Activated naive CD4-positive, alpha-beta T cell treated with anti-CD3 and anti-CD28 coated beads, Interleukin-2, amount 50 U/mL, for 72 hours (primary cell): ENCODE data around the gene CCT7. TPM values are rescaled to one million over a fixed set of nuclear protein-coding genes. Genes with fewer than 3 reads are reported as not detected.
"Not testable (repeated sequence)": the region's sequence is repeated elsewhere in the genome, so short reads cannot be mapped to it uniquely, and the experiment has no call there.

Experiments
- ATAC-seq, 2 donors: fragments of 150-1000 bp; cut with Tn5 transposase; 2 replicates each; pipeline ENCODE4 v1.10.0; 2021; ENCODE audit warnings: mild to moderate bottlenecking in 2 of 2, moderate library complexity in 2 of 2
- DNase-seq, 2 donors: peaks; one replicate each; pipeline ENCODE4 v3.0.0; 2021 to 2022; ENCODE audit warnings: low spot score in 2 of 2
- H3K27ac Mint-ChIP-seq, 2 donors: one replicate each; pipeline ENCODE4 v1.8.0; 2022; ENCODE audit warnings: mild to moderate bottlenecking in 2 of 2, mixed read lengths in 2 of 2
- H3K36me3 Mint-ChIP-seq, 2 donors: one replicate each; pipeline ENCODE4 v1.8.0; 2022; ENCODE audit warnings: mixed read lengths in 2 of 2
- H3K9me3 Mint-ChIP-seq, 2 donors: one replicate each; pipeline ENCODE4 v1.8.0; 2022; ENCODE audit warnings: mixed read lengths in 2 of 2
- total RNA-seq, 2 donors: library from RNA; stranded (reverse); gene quantifications; one replicate each; pipeline ENCODE4 v1.2.3, GENCODE V29; 2022

The CCT7 gene
- total RNA-seq = 100 to 1,000 TPM; 417 to 503 TPM

GRCh38 chr2:73233932-73234832 is at the start of gene CCT7:
Gene CCT7, plus strand, starts transcription at chr2:73234308. Its CDS starts 71 bp downstream, at chr2:73234379.
- H3K9me3 Mint-ChIP-seq = no peaks in the 10 kb centered on the region
- DNase-seq (peak; percentile 80 to 84), ATAC-seq (peak; percentile 46 to 77)
- H3K36me3 Mint-ChIP-seq = peaks cover 30 to 33% of the 10 kb centered on the region in 2 donors
- peak within 1 kb of the TSS; percentile 88 to 97 for H3K27ac Mint-ChIP-seq

GRCh38 chr2:73185965-73186364 is 48.1 kb upstream of the CCT7 start:
- Mint-ChIP-seq H3K9me3 (peaks cover 0 to 7% of the 10 kb centered on the region in 2 donors), H3K36me3 (peaks cover 7 to 14% of the 10 kb centered on the region in 2 donors), H3K27ac (no peak overlapping the region)
- DNase-seq (no peak), ATAC-seq (no peak)

DNA sequence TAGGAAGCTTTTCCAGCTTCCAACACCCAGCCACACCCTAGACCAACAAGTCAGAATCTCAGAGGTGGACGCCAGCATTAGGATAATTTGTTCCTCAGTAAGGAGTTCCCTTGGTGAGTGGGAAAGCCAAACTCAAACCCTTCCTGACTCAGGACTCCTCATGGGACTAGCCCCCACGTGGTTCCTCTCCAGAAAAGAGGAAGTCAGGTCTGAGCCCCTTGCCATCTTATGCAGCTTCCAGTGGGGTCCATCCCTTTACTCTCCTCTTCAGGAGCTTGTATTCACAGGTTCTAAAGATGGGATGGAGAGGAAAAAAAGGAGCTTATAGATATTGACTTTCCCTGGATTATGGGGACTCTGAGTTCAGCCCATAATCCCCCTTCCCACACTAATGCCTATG is 46.6 kb upstream of the CCT7 start:
- Mint-ChIP-seq H3K36me3 (peaks cover 7 to 14% of the 10 kb centered on the region in 2 donors), H3K27ac (no peak overlapping the region), H3K9me3 (peaks cover 0 to 7% of the 10 kb centered on the region in 2 donors)
- DNase-seq = no peak
- no peak for ATAC-seq

DNA sequence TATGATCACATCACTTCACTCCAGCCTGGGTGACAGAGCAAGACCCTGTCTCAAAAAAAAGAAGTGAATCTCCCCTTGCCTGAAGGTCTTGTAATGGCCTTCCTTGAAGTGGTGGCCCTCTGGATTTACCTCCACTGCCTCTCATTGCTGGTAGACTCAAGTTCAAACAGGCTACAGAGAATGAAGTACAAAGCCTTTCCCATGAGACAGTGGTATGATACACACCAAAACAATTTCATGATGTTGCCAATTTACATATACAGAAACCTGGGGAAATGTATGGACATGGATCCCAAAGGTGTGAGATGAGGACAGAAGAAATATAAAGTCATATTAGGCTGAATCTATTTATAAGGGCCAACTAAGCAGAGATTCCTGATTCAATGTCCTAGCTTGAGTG is 36.5 kb upstream of the CCT7 start:
- Mint-ChIP-seq H3K9me3 (no peaks in the 10 kb centered on the region), H3K36me3 (peaks cover 0 to 4% of the 10 kb centered on the region in 2 donors), H3K27ac (no peak overlapping the region)
- DNase-seq = no peak
- ATAC-seq = no peak

DNA sequence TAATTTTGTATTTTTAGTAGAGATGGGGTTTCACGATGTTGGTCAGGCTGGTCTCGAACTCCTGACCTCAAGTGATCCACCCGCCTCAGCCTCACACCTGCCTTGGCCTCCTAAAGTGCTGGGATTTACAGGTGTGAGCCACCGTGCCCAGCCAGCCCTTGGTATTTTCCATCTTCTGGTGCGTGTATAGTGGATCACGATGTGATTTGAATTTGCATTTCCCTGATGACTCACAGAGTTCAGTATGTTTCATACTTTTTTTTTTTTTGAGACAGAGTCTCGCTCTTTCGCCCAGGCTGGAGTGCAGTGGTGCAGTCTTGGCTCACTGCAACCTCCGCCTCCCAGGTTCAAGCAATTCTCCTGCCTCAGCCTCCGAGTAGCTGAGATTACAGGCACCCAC is 33.8 kb upstream of the CCT7 start:
- H3K9me3 Mint-ChIP-seq, H3K27ac Mint-ChIP-seq, H3K36me3 Mint-ChIP-seq, DNase-seq: not testable (repeated sequence)
- peak; percentile 51 to 74 for ATAC-seq

DNA sequence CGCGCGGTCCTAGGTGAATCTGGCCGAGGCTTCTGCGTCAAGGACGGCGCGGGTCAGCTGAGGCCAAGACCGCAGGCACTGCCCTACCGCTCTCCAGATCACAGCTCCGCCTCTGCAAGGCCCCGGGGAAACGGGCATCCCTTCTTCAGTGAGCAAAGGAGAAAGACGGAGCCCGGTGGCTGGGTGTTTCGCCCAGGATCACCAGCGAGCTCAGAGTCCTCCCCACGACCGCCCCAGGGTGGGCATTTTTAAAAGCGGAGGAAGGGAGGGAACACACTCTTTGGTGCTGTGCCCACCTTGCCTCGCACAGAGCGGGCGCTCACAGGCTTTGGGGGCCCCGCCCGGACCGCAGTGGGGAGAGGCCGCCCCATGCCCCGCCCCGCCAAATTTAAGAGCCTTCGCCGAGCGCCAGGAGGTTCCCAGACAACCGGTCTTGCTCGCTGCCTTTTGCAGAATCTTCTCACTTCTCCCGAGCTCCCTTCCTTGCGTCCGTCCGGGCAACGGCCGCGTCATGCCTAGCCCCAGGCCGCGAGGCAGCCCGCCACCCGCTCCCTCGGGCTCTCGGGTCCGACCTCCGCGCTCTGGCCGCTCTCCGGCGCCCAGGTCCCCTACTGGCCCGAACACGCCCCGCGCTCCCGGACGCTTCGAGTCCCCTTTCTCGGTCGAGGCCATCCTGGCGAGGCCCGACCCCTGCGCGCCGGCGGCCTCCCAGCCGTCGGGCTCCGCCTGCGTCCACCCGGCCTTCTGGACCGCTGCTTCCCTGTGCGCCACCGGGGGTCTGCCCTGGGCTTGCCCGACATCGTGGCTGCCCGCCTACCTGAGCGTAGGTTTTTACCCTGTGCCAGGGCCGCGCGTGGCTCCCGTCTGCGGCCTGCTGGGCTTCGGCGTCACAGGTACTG is 31.7 kb upstream of the CCT7 start, which contains the start of gene NOTO:
Gene NOTO, plus strand, starts transcription at position 419 of the 899 bp plus-strand sequence. Its CDS starts 93 bp downstream, at position 512.
- H3K36me3 Mint-ChIP-seq = peaks cover 0 to 4% of the 10 kb centered on the region in 2 donors
- ATAC-seq = peak; percentile 38 to 61
- H3K27ac Mint-ChIP-seq = no peak within 1 kb of the TSS
- no peaks in the 10 kb centered on the region for H3K9me3 Mint-ChIP-seq
- DNase-seq = peak in 1 of 2 donors; percentile 13

DNA sequence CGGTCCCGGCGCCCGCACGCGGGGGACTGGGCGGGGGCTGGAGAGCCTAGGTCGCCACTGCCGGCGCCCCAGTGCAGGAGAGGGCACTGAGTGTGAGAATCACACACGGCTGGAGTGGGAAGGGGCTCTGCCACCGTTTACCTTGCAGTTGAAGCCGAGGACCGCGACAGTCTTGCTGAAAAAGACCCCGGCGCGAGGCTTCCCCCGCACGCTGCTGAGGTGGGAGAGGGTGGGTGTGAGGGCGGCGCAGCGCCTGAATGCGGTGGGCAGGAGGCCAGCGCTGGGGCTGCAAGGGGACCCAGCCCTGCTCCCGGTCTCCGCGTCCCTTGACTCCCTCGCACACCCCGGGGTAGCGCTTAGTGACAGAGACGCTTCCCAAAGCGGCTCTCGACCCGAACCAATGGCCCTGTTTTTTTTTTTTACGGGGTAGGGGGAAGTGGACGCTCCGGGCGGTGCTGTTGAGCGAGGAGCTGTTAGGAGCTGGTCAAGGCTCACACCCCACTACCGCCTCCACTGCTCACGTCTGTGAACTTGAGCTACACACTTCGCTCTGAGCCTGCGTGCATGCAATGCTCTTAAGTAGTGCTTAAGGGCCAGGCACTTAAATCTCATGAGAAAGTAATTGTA is 30.9 kb upstream of the CCT7 start:
- H3K27ac Mint-ChIP-seq = no peak overlapping the region
- no peaks in the 10 kb centered on the region for H3K9me3 Mint-ChIP-seq
- peaks cover 0 to 4% of the 10 kb centered on the region in 2 donors for H3K36me3 Mint-ChIP-seq
- DNase-seq = no peak
- ATAC-seq = peak; percentile 20 to 48

DNA sequence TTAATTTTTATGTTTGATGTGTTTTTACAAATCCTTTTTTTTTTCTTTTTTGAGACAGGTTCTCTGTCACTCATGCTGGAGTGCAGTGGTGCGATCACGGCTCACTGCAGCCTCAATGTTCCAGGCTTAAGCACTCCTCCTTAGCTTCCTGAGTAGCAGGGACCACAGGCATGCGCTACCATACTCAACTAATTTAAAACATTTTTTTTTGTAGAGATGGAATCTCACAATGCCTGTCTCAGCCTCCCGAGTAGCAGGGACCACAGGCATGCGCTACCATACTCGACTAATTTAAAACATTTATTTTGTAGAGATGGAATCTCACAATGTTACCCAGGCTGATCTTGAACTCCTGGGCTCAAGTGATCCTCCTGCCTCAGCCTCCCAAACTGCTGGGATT is 28.5 kb upstream of the CCT7 start:
- no peak for ATAC-seq
- DNase-seq = no peak
- no peak overlapping the region for H3K27ac Mint-ChIP-seq
- no peaks in the 10 kb centered on the region for H3K9me3 Mint-ChIP-seq
- H3K36me3 Mint-ChIP-seq = peaks cover 0 to 4% of the 10 kb centered on the region in 2 donors

DNA sequence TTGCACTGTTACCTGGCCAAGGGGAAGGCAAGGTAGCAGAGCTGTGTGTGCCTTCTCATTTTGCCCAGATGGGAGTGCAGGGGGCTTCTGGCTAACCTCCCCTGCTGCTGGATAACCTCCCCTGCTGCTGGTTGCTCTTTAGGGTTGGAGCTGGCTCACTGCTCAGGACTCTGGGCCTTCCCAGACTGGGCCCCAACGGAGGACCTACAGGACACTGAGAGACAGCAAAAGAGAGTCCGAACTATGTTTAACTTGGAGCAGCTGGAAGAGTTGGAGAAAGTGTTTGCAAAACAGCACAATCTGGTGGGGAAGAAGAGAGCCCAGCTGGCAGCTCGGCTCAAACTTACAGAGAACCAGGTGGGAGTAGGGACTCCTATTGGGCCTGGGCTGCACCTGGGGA is 25.9 kb upstream of the CCT7 start:
- ATAC-seq (no peak), DNase-seq (no peak)
- Mint-ChIP-seq H3K36me3 (no peaks in the 10 kb centered on the region), H3K9me3 (no peaks in the 10 kb centered on the region), H3K27ac (no peak overlapping the region)

DNA sequence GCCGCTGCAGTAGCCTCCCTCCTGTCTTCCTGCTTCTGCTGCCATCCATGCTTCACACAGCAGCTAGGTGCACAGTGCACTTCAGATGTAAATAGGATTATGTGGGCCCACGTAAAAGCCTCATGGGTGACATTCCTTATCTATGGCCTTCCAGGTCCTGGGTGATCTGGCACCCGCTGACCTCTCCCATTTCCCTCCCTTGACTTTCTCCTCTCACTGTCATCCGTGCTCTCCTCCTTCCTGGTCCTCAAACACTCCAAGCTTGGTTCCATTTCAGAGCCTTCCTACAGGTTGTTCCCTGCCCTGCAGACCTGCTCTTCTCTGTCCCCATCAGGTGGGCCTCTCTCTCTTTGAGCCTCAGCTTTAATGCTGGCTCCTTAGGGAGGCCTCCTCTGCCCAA is 24.1 kb upstream of the CCT7 start:
- peaks cover 6 to 7% of the 10 kb centered on the region in 2 donors for H3K36me3 Mint-ChIP-seq
- H3K27ac Mint-ChIP-seq = no peak overlapping the region
- H3K9me3 Mint-ChIP-seq = no peaks in the 10 kb centered on the region
- ATAC-seq (no peak), DNase-seq (no peak)

- H3K9me3 Mint-ChIP-seq = no peaks in the 10 kb centered on the region
- ATAC-seq (no peak), DNase-seq (no peak)
- H3K27ac Mint-ChIP-seq = no peak overlapping the region
- peaks cover 6 to 7% of the 10 kb centered on the region in 2 donors for H3K36me3 Mint-ChIP-seq
Measured at GRCh38 chr2:73210696-73211095, 23.4 kb upstream of the CCT7 start.

DNA sequence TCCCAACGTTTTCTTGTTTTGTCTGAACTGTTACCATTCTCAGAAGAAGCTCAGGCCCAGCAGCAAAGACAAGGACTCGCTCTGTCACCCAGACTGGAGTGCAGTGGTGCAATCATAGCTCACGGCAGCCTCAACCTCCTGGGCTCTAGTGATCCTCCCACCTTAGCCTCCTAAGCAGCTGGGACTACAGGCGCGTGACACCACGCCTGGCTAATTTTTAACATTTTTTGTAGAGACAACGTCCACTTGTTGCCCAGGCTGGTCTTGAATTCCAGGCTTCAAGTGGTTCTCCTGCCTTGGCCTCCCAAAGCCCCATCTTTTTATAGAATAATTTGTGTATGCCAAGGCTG is 22.0 kb upstream of the CCT7 start:
- no peak for ATAC-seq
- Mint-ChIP-seq H3K36me3 (peaks cover 6 to 7% of the 10 kb centered on the region in 2 donors), H3K27ac (no peak overlapping the region), H3K9me3 (no peaks in the 10 kb centered on the region)
- DNase-seq = no peak

GRCh38 chr2:73212448-73213176 is 21.5 kb upstream of the CCT7 start:
- DNase-seq (peak; percentile 76 to 80), ATAC-seq (peak; percentile 72 to 76)
- Mint-ChIP-seq H3K9me3 (no peaks in the 10 kb centered on the region), H3K27ac (no peak overlapping the region), H3K36me3 (peaks cover 6 to 7% of the 10 kb centered on the region in 2 donors)

- Mint-ChIP-seq H3K36me3 (peaks cover 6 to 7% of the 10 kb centered on the region in 2 donors), H3K27ac (peak within 1 kb of the TSS; percentile 94 to 97), H3K9me3 (no peaks in the 10 kb centered on the region)
- ATAC-seq = peak; percentile 91 to 95
- DNase-seq = peak; percentile 91 to 96
Measured at GRCh38 chr2:73214120-73215035, 19.7 kb upstream of the CCT7 start, which contains the start of gene SMYD5. Gene SMYD5, plus strand, starts transcription at chr2:73214245. Its CDS starts 22 bp downstream, at chr2:73214267.

GRCh38 chr2:73215254-73215653 is 18.9 kb upstream of the CCT7 start:
- ATAC-seq = no peak
- no peak for DNase-seq
- Mint-ChIP-seq H3K9me3 (no peaks in the 10 kb centered on the region), H3K27ac (peak overlapping the region; percentile 41 to 97), H3K36me3 (peaks cover 6 to 7% of the 10 kb centered on the region in 2 donors)
